Stimulated activated CD8-positive, alpha-beta memory T cell treated with anti-CD3 and anti-CD28 coated beads, Interleukin-4, amount 100 ng/mL, for 24 hours (primary cell): ENCODE results near the gene ANGPT4.

Experiments
- DNase-seq: peaks from one replicate; pipeline ENCODE4 v3.0.0-alpha.2; 2020; ENCODE audit warnings: low read depth

ANGPT4 gene

DNA sequence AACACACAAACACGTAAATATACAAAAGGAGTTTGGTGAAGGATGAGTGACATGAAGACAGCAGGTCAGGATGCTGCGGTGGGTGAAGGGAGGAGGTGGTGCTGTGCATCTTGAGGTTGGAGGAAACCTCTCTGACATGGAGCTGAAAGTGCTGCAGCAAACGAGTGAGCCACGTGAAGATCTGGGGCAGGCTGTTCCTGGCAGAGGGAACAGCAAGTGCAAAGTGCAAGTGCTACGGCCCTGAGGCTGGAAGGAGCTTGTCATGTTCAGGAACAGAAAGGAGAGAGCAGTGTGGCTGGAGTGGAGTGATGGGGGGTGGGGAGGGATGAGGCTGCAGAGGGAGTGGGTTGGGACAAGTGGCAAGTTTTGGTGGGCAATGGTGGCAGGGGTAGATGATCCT, 24.8 kb upstream of the ANGPT4 start:
- no peak for DNase-seq

DNA sequence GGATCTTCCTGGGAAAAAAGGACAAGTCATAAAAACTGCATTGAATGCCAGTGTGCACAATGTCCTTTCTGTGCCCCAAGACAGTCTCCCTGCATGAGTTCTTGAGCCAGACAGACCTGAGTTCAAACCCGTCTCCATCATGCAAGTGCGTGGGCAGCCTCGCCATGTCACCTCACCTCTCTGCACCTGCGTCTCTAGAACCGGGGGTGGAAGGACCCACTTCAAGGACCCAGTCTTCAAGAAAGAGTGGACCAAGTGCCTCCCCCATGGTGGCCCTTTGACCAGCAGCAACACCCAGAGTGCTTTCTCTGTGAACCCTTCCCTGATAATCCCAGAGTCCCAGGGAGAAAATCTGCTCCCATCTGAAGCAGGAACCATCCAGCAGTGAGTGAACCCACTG, 23.5 kb upstream of the ANGPT4 start:
- DNase-seq = no peak

DNA sequence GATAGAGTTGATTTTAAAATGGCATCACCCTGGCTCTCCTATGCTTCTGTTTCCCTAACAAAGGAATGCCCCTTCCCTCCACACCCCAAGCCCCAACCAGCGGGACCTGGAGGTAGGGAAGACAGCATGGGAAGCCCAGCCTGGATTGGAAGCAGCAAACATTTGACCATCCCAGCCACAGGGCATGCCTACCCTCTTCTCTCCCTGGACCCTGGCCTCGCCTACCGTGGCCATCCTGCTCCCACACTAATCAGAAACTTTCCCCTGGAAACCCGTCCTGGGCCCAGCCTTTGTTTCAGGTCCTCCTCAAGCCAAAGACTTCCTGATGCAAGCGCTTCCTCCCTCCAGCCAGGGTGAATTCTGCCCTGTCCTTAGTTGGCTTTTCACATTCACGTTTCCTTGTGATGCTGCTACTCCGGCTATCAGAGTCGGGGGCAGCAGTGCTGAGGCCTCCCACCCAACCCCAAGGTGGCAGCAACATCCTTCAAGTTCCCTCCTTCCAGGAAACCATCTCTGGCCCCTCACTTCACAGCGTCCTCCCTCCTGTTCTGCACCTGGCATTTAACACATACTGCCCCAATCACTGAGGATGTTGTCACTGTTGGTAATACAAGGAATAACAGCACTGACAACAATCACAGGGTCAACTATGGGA, 18.2 kb upstream of the ANGPT4 start:
- DNase-seq = no peak

DNA sequence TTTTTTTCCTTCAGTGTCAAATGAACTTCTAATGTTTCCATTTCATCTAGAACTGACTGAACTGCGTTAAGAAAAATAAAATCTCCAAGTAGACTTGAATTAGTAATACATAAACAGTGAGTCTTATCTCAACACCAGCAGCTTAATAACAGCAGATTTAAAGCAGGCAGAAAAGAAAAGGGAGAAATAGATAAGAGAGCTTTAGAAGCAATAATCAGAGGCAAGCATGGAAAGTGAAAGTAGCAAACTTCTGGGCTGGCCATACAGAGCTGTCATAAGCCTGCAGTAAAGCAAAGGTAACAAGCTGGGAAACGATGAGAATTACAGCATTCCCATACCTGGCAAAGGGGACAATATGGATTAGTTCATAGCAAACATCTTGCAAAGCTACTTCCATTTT, 16.9 kb upstream of the ANGPT4 start:
- DNase-seq = no peak

DNA sequence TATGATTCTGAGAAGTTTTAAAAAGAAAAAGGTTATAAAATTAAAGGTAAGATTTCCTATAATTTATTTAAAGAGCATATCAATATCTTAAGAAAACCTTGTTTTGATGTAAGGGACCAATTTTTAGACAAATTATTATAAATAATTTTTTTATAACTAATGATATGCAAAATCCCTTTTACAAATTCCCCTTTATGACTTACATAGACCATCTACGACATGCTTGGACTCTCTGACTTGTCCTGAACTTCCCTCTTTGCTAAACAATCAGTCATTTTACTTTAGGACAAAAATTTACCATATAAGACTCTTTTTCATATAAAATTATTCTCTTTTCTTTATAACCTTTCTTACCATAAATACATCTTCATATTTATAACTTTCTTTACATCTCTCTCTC, 15.3 kb upstream of the ANGPT4 start:
- DNase-seq = no peak

DNA sequence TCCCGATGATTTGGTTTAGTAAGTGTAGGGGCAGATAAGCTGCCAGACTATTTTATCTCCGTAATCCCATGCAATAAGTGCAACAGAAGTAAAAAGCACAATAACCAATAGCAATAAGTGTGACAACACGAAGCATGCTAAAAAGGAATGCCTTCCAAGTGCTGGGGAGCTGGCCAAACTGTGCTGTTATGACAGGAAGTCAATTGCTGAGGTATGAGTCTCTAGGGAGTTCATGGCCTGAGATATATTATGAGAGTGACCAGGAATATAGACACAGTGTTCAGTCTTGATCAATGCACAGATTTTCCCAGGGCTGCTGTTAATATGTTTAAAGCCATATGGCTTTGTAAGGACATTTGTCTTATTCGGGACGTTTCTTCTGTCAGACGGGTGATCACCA, 10.5 kb upstream of the ANGPT4 start:
- no peak for DNase-seq

DNA sequence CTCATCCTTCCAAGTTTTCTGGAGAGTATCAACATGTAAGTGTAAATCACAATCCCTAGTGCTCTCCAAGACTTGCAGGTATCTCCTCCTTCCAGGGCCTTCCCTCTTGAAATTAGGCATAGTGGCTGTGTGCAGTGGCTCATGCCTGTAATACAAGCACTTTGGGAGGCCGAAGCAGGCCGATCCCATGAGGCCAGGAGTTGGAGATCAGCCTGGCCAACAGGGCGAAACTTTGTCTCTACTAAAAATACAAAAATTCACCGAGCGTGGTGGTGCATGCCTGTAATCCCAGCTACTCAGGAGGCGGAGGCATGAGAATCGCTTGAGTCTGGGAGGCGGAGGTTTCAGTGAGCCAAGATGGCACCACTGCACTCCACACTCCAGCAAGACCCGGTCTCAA, 9.4 kb upstream of the ANGPT4 start:
- DNase-seq = no peak

DNA sequence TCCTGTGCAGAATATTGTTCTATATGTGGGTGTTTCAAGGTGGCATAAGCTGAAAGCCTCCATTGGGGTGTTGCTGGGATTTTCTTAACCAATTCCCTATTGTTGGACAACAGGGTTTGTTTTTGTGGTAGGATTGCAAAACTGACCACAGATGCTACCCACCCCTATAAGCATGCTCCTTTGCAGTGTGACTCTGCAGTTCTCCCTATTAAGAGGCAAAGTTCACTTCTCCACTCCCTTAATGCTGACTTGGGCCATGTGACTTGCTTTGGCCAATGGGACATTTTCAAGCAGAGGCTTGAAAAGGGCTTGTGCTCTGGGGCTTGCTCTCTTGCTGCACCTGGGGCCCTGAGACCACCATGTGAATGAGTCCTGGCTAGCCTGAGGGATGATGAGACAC, 8.5 kb upstream of the ANGPT4 start:
- DNase-seq = no peak

DNA sequence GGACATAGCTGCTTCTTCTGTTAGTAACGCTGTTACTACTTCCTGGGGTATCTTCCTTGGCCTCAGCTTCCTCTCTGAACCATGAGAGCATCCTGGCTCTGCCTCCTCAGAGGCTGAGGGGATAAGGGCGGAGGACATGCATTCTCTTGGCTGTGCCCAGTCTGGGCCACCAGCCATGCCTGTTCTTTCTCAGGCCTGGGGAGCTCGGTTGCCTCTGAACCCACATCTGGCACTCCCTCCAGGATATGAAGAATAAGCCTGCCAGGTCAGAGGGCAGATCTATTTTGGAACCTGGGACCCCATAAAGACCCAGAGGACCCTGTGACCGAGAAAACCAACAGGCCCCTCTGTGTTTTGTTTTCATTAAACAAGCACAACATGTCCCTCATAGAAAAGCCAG, 6.6 kb upstream of the ANGPT4 start:
- no peak for DNase-seq

DNA sequence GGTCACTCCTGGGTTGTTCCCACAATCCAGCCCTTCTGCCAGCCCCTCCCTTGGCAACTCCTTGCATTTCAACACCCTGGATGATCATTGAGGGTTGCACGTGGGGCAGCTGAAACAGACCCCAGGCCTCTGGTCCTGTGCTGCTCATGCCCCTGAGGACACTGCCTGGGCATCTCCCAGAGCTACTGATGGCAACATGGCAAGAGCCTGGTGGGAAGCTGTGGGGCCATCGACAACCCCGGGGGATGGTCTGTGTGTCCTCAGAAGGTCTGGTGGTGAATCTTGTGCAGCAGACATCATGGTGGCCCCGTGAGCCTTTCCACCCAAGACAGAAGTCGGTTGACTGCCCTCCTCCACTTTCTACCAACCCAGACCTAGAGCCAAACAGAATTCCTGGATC, 4.9 kb upstream of the ANGPT4 start:
- DNase-seq = no peak

DNA sequence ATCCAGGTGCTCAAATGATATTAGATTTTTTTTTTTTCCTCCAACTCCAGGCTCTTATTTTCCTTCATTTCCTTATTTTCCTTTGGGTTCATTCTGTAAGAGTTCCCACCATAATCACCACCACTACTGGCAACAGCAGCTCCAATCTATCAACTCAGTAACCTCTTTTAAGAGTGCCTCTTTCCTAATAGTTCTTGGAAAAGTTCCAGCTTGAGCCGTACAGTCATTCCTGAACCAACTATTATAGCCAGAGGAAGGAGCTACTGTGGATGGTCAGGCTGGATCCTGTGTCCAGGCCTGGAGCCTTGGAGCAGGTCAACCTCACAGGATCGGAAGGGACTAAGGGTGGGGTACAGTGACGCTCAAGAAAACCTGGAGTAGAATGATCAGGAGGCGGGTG, 4.2 kb upstream of the ANGPT4 start:
- no peak for DNase-seq

DNA sequence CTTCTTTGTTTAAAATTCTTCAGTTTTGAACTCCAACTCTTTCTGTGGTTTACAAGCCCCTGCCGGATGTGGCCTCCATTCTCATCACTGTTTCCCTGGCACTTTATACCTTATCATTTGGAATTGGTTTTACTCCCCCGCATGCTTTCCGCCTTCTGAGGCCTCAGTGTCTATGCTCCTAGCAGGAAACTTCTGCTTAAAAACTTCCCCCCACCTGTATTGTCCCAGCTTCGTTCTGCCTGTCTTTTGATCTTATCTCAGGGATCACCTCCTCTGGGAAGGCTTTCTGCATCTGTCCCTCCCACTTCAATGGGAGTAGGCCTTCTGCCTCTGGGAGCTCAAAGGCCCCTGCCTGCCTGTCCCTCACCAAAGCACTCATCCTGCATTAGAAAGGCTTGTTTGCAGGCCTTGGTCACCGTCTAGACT, 3.4 kb upstream of the ANGPT4 start:
- DNase-seq = no peak

DNA sequence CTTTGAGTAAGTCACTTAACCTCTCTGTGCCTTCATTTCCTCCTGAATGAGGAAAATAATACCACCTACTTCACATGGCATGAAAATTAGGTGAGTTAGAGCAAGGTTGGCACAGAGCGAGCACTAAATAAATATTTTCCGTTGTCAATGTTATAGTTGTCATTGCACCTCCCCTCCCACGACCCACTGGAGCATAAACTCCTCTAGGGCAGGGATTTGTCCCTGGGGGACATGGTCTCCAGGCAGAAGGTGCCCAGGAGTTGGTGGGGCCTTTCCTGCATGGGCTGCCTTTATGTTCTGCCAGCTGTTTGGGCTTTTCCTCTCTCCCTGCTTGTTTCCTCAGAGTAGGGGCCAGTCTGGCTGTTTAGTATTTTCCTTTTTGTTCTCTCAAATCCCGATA, 1.3 kb upstream of the ANGPT4 start:
- no peak for DNase-seq

DNA sequence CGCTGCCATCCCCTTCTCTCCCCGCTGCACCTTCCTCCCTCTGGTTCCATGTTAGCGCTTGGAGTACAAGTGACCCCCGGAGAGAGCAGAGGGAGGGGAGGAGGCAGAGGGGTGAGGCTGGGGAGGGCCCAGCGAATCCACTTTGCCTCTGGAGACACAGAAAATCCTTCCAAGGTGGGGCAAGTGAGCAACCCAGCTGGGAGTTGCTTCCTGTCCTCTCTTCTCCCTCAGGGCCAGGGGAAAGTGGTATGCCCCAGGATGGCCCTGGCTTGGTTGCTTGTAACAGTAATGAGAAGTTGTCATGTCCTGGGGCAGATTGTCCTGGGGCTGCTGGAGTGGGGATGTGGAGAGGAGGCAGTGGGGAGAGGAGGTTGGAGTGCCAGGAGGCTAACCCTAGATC, 691 bp upstream of the ANGPT4 start:
- no peak for DNase-seq

DNA sequence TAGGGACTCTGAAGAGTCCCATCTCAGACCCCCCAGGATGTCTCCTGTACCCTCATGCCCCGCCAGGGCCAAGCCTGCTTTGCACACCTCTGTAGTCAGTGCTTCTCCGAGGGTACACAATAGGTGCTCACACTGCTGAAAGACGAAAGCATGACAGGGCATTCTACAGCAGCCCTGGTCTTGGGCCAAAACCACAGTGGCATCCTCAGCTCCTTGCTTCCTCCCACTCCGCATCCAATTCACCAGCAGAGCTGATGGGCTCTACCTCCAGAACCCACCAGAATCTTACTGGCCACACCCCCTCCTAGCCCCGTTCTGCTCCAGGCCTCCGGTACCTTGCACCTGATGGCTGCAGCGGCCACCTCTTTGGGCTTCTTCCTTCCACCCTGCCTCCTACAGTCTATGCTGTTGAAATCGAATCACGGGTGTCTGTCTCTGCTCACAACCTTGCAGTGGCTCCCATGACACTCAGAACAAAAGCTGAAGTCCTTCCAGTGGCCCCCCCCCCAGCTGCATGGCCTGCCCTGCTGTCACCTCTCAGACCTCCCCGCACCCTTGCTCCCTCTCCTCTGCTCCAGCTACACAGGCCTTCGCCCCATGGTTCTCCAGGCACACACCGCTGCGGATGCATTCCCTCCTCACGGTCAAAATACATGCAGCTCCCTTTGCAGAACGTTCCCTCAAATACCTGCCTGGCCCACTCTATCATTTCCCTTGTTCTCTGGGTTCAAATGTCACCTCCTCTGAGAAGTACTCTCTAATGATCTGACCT, 1.2 kb downstream of the ANGPT4 start:
- no peak for DNase-seq

DNA sequence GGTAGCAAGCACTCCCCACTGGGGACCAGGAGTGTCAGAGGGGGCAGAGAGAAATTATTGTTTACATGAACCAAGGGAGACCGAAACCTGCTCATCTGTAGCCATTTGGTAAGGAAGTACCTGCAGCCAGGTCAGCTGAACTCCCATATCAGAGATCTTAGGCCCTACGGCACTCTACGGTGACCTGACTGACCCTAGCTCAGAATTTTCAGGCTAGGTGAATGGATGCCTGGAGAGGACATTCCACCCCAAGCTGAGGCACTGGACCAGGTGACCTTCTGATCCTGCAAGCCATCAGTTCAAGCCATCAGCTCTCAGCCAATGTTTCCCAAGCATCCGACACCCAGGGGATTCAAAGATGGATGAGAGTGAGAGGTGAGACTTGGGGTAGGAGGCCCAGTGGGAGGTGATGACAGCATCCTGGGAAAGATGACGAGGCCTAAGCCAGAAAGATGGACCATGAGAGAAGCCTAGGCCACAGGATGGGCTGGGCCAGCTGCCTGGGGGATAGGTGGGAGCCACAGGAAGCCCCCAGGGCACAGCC, 2.8 kb downstream of the ANGPT4 start:
- DNase-seq = no peak

DNA sequence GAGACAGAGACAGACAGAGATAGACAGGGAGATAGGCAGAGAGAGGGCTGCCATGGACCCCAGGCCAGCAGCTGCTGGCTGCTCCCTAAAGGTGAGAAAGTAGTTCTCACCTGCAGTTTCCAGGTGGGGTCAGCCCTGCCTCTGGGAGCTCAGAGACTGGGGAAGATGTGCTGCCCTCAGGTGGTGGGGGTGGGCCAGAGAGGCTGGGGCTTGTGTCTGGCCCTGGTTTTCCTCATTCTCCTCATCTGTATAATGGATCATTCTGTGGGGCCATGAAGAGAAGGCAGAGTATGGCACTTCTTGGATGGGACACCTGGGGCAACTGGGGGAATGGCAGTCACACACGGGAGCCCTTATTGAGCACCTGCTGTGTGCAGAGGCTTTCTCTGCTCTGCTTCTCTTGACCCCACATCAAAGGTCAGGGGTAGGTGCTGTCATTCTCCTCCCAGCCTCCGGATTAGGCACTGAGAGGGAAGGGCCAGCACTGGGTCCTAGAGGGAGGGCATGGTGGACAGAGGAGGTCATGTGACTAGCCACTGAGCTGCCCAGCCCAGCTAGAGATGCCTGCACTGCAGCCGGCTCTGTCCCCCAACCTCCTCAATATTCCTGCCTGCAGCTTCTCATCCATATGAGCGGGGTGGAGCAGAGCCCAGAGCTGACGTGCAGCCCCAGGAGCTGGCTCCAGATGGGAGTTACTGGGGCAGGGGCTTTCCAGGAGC, 4.1 kb downstream of the ANGPT4 start:
- no peak for DNase-seq

DNA sequence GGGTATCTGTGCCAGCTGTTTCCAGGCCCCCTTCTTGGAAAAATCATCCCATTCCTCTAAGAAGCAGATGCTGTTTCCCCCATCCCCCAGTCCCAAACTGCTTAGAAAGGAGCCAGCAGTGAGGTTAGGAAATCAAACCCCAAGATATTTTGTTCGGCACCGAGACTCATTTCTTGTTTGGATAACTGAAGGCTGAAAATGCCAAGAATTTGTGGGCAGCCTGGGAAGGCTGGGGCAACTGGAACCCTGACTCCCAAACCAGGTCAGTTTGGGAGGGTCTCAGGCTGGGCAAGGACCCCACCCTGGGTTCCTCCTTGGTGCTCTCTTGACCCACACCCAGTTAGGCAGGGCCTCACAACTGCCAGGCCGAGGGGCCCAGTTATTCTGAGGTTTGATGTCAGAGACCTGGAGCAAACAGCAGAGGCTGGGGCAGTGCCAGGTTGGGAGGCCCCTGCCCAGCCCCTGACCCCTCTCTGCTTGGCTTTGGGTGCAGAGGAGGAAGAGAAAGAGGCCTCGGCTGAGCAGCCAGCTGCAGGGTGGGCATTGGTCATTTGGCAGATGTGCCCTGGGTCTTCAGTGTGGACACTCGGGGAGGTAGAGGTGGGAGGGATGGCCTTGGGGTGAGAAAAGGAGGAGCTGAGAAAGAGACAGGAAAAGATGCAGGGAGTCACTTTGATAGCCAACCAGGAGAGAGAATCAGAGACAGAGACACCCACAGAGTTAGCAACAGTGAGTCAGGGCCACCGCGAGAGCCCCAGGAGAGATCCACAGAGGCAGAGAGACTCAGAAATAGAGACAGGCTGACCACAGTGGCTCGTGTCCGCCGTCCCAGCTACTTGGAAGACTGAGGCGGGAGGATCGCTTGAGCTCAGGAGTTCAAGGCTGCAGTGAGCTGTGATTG, 5.0 kb downstream of the ANGPT4 start:
- no peak for DNase-seq

DNA sequence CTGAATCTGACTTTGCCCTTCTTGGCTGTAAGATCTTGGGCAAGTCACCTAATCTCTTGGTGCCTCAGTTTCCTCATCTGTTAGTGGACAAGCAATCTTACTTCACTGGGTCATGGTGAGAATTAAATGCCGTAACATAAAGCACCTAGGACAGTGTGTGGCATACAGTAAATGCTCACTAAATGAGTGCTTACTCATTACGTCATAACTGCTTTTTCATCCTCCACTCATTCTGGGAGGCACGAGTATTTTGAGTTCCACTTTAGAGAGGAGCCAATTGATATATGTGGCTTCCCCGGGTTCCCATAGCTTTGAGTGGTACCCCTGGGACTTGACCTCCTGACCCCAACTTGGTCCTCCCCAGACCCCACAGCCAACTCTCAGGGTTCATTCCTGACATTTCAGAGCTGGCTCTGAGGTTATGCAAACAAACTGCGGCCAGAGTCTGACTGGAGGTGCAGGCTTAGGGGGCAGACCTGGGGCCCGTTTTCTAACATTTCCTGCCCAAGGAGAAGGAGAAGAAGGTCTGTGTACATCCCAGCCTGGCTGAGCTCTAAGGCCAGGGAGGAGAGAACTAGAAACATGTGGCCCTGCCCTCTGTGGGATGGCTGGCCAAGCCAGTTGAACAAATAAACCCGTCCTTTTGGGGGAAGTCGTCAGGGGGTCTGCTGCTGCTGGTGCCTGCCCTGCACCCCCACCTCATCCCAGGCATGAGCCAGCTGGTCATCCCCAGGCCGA, 5.8 kb downstream of the ANGPT4 start:
- no peak for DNase-seq

DNA sequence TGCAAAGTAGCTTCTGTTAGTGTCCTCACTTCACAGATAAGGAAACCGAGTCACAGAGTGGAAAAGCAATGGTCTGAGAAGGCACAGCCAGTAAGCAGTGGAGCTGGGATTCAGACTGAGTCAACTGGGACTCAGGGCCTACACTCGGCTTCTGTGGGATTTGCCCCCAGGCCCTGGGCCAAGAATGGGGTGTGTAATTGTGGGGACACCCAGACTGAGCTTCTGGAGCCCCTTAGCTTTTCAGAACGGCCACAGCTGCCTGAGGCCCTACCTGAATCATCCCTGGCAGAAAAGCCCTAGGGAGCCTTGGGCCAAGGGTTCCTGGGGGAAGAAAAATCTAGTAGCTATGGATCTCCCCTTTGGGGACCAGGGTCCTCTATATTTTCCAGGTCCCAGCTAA, 6.5 kb downstream of the ANGPT4 start:
- DNase-seq = no peak

DNA sequence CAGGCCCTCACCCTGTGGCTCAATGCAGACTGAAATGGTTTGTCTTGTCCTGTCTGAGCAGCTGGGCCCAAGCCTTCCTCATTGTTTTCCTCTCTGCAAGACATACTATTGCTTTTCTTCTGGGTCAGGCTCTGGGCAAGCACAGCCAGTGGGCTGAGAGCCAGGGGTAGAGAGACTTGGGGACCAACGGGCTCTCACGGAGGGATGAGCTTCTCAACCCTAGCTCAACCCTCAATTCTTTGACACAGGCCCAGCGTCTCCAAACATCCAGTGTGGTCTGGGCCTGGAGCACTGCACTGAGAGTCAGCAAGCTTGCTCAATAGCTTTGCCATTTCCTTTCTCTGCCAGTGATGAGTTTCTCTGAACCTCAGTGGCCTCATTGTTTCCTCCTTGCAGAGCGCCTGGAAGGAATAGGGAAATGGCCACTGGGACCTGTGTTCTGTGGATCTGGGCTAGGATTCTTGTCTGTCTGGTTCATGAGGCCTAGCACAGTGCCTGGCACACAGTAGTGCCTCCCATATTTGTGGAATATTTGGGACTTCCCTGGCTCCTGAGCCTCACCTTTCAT, 9.3 kb downstream of the ANGPT4 start:
- no peak for DNase-seq
